HG03066 (cell line): Measurements from ENCODE around the gene TMC1.
"Not testable (repeated sequence)": the region's sequence is repeated elsewhere in the genome, so short reads cannot be mapped to it uniquely, and the experiment has no call there.

Source experiments
- ATAC-seq: cut with Tn5 transposase; IDR thresholded peaks from one replicate; pipeline ENCODE4 v1.9.1; 2021; ENCODE audit warnings: low read depth; ENCODE audit not compliant: unreplicated experiment

Gene TMC1

DNA sequence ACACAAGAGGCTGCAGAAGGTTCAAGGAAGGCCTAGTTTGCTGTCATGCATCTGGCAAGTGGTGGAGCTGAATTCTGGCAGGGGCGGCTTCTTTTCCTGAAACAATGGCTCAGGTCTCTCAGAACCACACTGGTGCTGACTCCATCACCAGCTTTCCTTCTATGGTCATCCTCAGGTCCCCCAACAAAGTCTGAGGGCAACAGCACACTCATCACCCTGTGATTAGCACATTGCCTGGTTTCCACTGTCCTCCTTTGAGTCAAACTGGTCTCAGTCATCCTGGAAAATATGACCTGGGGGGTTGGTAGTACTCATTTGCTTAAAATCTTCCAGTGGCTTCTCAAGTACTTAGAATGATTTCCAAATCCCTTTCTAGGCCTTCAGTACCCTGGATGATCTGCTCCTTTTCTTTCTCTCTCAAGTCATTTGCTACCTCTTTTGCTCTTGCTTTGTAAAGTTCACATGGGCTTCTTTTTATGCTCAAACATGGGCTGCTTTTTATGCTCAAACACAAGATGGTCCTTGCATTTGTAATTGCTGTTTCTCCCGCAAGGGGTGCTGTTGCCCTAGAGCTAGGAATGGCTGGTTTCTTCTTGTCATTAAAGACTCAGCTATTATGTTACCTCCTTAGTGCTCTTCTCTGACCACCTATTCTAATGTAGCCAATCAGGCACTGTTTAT lies 286.5 kb downstream of the TMC1 start:
- no peak for ATAC-seq

DNA sequence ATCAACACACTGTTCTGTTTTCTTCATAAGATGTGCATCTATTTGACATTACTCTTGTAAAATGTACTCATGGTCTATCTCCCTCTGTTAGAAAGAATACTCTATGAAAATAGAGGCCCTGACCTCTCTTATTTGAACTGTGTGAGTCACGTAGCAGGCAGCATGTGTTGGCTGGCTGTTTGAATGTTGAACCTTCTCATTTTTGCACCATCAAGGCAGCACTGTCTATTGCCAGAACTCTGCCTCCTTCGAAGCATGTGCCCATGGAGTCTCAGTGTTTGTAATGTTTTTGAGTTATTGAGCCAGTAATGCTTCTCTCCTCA lies 287.0 kb downstream of the TMC1 start:
- no peak for ATAC-seq

DNA sequence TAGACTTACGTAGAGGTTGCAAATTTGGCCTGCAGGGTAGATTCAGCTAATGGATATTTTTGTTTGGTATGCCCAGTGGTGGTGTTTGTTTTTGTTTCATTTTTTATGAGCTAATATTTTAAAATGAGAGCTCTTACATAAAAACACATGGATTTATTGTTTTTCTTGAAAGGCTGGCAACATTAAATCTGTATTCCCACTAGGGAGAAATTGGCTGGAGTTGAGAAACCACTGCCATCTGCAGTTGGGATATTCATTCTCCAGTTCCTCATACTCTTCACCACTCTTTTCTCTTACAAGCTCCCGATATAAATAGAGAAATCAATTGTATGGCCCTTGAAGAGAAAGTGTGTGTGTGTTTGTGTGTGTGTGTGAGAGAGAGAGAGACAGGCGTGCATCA lies 288.2 kb downstream of the TMC1 start:
- ATAC-seq, result no peak

DNA sequence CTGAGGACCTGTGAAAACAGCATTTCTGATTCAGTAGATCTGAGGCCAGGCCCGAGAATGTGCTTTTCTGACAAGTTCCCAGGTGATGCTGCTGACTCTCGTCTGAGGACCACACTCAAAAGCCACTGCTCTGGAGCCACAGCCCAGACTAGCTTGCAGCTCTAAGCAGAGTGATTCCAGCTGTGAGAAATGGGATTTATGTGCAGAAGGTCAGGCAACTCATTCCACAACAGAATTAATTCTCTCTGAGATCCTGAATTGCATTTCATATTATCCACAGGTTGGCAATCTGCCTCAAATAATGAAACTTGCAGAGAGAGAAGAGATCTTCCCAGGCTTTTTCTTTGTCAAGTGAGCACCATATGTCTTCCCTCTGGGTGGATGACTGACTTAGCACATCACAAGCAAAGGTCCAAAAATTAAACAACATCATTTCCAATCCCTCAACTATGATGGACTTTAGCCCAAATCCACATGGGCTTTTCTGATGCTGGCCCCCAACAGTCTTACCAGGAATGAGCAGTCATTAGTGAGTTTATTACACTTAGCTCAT lies 291.2 kb downstream of the TMC1 start:
- no peak for ATAC-seq

DNA sequence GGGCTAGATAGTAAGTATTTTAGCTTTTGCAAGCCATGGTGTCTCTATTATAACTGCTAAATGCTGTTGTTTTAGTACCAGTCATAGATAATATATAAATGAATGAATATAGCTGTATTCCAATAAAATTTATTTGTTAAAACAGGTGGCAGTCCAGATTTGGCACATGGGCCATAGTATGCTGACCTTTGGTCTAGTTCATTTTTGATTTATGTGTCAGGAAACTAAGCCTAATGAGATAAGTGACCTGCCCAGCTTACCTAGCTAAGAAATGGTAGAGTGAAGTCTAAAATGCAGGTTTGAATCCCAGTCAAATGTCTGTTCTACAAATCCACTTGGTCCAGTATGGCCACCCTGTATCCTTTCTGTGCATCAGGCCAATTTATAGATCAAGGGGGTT lies 292.1 kb downstream of the TMC1 start:
- no peak for ATAC-seq

DNA sequence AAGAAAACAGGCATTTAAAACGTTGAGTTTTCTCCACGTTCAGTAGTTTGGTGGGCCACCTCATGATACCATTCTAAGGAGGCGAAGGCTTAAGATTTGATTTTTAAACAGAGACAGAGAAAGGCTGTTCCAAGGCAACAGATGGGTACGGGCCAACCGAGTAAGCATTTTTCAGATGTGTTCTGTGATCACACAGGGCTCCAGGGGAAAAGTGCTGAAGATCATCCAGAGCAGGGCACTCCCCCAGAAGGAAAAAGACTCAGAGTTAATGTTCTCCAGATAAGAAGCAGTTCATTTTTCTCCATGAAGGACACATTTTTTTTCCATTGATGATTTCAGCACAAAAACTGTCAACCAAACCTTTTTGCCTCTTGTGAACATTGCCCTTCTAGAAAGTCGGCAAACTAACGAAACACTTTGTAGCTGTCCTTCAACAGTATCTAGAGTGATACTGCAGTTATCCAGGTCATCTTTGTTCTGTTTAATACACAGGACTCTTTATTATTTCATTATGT lies 292.7 kb downstream of the TMC1 start:
- ATAC-seq, result no peak

DNA sequence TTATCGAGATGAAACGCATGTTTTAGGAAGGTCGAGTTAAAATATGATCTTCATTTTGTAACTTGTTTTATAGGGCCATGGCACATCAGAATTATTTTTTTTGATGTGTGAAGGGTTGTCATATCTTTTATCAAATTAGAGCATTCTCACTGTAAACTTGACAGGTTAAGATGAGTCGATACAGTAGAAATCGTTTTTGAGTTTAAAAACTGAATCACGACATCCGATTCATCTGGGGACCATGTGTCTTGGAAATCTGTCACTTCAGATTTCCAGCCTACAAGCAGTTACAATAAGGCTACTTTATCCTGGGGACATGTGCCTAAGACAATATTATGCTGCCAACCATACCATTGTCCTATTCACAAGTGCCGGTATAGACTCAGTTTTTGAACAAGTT lies 295.3 kb downstream of the TMC1 start:
- no peak for ATAC-seq

DNA sequence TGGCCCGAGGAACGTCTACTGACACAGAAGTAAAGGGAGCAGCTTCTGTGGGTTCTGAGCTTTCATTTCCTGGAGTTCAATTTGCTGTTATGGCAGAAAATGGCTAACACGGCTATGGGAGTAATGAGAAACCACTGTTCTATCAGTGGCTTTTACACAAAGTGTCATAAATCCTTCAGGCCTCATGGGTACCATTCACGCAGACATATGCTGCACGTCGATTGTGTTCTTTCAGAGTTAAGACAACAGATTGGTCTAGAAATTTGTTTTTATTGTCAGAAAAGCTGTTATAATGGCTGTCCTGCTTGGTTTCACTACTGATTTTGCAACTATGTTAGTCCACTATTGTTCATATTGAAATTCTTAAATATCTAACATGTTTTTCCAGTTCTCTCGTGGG lies 296.0 kb downstream of the TMC1 start:
- ATAC-seq, result no peak

DNA sequence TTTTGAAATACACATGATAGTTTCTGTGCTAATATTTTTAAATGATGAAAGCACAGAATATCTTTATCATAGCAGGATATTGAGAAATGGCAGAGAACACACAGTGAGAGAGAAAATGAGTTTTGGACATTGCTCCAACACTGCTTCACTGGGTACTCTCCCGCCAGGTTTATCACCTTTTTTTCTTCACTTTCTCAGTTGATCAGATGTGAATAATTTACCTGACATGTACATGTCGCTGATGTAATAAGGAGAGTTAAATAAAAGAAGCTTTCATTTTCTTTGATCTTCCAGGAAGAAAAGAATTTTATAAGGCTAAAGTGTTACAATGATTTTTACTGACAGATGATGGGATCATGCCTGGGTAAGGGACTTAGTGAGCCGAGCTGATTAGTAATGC lies 297.0 kb downstream of the TMC1 start:
- ATAC-seq, result no peak

DNA sequence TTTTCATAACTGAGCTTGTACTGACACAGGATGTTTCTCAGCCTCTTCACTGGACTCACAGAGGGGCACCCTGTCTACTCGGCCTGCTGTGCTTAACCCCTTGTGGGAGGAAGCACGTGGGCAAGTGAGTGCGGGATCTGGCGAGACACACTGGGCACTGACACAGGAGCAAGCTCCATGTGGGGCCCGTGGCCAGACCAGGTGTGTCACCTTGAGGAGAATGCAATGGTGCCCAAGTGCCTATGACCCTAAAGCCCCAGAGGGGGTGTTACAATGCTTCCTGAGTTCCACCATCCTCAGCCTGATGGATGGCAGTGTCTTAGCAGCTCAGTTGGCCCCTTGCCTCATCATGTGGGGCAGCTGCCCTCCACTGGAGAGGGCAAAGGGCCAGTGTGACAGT lies 302.6 kb downstream of the TMC1 start:
- ATAC-seq, result no peak

DNA sequence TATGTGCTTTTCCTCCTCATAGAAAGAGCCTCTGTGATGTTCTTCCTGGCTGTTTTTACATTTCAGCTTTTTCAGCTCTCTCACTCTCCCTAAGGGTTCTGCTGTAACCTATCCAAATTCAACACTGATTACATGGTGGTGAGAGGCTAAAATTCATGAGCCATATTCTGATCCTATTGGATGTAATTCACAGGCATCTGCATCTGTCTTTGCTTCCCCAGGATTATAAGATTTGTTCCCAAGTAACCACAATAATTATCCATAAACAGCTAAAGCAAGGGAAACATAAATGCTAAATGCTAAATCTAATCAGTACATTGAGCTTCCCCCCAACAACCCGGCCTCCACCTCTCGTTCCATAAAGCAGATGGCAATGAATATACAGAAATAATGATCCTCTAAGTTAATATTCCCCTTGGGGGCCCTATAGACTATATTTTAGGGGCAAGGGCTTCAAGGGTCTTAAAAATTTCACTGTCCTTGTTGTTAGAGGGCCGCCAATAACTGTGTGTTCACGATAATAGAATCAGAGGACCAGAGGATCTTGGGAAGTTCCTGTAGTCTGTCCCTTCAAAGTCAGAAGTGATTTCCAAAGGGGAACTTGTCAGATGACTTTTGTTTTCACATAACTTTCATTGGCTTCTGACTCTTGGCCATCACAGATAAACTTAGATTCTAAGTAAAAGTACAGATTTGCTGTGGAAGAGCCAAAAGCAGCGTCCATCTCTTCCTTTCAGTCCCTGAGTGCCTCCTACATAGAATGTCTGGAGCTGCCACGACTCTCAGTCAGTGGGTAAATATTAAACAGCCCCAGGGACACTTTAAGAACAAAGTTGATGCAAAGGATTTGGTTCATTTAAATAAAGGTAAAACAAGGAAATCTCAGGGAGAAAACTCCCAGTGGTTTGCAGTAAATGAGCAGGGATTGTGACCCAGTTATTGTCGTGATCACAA lies 305.9 kb downstream of the TMC1 start:
- ATAC-seq, result no peak

DNA sequence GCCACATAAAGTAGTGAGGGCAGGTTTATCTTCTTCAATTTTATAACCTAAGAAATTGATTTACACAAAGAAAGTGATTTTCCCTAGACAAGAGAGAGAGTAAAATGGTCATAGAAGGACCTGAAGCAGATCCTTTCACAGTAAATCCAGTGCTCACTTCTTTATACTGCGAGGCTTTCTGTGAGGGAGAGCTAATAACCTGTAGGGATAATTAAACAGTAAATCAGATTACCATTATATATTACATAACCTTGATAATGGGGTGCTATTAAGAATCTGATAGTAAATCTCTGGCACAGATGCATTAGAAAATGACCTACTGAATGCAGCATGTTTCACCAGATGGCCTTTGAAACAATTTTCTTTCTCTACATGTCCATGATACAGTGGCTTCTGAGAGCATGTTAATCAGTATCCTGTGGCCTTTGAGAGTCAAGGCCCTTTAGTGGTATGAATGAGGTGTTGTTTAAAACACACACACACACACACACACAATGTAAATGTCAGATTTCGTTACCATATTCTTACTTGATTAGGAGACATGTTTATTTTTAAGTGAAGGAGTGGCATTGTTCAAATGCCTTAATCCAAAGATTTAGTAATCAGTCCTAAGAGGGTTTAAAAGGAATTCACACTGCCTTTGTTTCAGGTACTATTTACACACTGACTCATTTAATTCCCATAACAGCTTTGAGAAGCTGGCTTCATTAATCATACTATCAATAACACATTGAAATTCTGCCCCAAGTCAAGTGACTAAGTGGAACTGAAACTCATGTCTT lies 306.7 kb downstream of the TMC1 start:
- no peak for ATAC-seq

DNA sequence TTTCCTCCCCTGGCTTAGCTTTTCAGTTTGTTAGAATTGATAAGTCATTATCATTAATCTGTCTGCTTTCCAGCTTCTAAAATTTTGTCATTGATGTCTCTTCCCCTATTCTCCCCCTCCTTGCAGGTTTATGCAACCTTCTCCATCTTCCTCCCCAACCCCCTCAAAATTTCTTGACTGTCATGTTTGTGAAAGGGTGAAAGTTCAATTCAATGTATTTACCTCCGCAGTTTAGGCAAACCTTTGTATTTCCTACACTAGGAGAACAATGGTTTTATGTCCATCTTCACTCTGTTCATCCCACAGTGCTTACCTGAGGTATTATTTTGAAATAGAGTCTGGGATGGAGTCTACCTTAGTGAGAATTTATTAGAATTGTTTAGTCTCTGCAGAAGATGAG lies 313.6 kb downstream of the TMC1 start:
- ATAC-seq, result no peak

DNA sequence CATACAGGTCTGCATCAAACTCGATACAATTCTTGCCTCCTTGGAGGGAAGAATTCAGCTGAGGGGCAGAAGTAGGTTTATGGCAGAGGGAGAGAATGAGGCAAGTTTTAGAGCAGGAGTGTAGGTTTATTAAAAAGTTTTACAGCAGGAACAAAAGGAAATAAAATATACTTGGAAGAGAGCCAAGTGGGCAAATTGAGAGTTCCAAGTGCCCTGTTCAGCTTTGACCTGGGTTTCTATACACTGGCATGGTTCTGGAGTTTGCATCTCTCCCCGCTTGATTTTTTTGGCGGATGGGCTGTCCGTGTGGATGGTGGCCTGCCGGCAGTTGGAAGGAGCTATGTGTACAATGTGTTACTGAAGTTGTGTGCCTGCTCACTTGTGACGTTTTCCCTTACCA lies 315.4 kb downstream of the TMC1 start:
- ATAC-seq, result no peak

DNA sequence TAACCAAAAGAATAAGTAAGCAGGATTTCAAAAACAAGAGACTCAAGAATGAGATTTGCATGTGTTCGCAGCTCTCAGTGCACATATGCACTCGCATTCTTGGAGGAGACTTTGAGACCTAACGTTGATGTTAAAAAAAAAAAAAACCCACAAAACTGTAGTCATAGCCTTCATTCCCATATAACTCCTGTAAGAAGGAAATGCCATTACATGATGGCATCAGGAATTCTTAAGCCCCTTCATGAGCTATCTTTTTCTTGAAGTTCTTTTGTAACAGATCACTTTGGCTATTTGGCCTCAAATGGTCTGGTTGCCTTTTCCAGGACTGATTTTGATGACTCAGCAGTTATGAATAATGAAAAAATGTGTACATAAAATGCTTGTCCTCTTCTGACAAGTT lies 317.7 kb downstream of the TMC1 start:
- ATAC-seq, result no peak

DNA sequence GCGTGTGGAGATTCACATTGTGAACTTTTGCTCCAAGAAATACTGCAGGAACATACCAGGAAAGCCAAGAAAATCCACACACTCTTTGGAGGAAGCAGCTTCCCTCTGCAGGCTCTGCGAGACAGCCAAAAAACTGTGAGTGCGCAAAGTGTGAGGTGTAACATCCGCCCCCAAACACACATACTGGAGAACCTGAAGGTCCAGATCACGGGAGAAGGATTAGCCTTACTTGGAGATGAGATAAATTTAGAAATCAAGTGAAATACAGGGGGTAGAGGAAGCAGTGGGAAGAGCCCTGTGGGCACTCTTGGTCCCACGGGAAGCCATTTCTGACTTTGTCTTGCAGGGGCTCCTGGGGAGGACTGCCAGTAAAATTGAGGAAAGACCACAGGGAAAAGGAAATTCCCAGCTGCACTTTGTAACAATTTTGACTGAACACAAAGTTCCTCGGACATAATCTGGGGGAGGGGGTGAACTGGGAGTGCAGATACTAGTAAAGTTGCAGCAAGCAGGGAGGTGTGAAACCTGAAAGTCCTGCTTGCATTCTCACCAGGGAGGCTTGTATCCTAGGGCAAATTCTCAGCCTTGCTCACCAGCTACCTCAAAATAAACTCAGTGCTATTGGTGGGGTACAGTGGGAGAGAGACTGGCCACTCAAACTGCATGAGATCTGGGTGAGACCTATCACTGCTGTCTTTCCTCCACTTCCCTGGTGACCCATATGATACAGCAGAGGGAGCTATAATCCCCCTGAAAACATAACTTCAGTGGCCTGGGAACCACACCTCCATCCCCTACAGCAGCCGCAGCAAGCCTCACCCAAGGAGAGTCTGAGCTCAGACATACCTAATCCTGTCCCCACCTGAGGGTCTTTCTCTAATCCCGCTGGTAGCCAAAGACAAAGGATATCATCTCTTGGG lies 322.4 kb downstream of the TMC1 start:
- ATAC-seq, result no peak

DNA sequence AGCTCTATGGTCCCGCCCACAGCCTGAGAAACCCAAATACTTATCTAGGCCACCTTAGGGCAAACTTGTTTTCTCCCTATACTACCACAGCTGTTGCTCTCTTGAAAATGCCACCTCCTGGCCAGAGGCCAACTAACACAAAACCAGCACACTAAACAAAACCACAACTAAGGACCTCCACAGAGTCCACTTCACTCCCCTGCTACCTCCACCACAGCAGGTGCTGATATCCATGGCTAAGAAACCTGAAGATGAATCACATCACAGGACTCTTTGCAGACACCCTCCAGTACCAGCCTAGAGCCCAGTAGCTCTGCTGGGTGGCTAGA lies 323.0 kb downstream of the TMC1 start:
- no peak for ATAC-seq

DNA sequence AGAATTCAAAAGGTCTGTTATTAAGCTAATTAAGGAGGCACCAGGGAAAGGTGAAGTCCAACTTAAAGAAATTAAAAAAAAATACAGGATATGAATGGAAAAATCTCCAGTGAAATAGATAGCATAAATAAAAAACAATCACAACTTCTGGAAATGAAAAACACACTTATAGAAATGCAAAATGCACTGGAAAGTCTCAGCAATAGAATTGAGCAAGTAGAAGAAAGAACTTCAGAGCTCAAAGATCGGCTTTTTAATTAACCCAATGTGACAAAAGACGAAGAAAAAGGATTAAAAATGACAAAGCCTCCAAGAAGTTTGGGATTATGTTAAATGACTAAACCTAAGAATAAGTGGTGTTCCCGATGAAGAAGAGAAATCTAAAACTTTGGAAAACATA lies 323.6 kb downstream of the TMC1 start:
- not testable (repeated sequence) for ATAC-seq

DNA sequence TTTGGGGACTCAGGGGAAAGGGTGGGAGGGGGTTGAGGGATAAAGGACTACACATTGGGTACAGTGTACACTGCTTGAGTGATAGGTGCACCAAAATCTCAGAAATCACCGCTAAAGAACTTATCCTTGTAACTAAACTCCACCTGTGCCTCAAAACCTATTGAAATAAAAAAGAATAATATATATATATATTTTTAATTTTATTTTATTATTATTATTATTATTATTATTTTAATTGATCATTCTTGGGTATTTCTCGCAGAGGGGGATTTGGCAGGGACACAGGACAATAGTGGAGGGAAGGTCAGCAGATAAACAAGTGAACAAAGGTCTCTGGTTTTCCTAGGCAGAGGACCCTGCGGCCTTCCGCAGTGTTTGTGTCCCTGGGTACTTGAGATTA lies 328.8 kb downstream of the TMC1 start:
- not testable (repeated sequence) for ATAC-seq

DNA sequence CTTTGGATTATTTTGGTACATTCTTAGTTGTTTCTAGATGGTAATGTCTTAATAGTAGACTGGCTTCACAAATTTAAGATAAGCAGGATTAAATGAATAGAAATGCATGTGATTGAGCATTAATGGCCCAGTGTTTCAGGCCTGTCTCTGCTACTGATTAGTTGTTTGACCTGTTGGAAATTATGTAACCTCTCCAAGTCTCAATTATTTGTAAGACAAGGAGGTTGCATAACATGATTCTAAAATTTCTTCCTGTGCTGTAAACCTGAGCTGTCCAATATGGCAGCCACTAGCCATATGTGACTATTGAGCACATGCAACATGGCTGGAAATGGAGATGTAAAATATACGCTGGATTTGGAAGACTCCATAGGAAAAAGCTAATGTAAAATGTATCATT lies 333.9 kb downstream of the TMC1 start:
- ATAC-seq, result no peak
